Measurements from ENCODE around the gene CLTCL1.

CLTCL1 gene

DNA sequence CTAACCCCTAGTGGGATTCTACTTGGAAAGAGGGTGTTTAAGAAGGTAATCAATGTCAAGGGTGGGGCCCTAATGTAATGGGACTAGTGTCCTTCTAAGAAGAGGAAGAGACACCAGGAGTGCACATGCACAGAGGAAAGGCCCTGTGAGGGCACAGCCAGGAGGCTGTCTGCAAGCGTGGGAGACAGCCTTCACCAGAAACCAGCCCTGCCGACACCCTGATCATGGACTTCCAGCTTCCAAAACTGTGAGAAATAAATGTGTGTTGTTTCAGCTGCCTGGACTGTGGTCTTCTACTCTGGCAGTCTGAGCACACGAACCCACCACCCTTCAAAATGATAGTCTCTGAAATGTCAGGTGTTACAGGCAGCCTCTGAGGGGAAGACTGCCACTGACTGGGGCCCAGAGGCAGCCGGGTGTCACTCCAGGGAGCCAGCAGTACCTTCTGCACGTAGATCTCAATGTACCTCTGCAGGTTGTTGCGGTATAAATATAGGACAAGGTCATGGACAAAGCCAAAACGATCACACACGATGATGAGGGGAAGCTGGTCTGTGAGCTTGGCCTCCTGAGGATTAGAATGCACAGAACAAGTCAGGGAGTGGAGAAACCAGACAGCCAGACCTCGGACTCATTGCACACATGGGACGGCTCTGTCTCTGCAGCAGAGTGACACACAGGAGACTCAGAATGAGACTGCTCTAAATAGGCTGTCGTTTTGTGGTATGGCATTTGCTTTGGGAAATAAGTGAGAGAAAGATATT lies 69.1 kb downstream of the CLTCL1 start:
- DNase-seq (ENCODE audit: low read depth in 1 of 2, low spot score in 1 of 2), result no peak
- no peak overlapping the region for H3K4me3 ChIP-seq (replicated peaks; ENCODE audit: insufficient read depth, low read length)
- H3K27me3 ChIP-seq (ENCODE audit: insufficient read depth, poor library complexity, severe bottlenecking), result no peaks in the 10 kb centered on the region
- TF ChIP-seq SPI1 (IDR thresholded peaks at IDR 0.05; ENCODE audit: borderline replicate concordance, low read depth) (no peak), POLR2AphosphoS5 (IDR thresholded peaks at IDR 0.05; ENCODE audit: low read depth) (no peak), REST (IDR thresholded peaks at IDR 0.05; ENCODE audit: insufficient replicate concordance, low read depth) (no peak), GABPA (IDR thresholded peaks at IDR 0.05; ENCODE audit: low read depth) (no peak)
- TF ChIP-seq, protein P1, sequence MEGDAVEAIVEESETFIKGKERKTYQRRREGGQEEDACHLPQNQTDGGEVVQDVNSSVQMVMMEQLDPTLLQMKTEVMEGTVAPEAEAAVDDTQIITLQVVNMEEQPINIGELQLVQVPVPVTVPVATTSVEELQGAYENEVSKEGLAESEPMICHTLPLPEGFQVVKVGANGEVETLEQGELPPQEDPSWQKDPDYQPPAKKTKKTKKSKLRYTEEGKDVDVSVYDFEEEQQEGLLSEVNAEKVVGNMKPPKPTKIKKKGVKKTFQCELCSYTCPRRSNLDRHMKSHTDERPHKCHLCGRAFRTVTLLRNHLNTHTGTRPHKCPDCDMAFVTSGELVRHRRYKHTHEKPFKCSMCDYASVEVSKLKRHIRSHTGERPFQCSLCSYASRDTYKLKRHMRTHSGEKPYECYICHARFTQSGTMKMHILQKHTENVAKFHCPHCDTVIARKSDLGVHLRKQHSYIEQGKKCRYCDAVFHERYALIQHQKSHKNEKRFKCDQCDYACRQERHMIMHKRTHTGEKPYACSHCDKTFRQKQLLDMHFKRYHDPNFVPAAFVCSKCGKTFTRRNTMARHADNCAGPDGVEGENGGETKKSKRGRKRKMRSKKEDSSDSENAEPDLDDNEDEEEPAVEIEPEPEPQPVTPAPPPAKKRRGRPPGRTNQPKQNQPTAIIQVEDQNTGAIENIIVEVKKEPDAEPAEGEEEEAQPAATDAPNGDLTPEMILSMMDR (IDR thresholded peaks at IDR 0.05; ENCODE audit: insufficient read depth, low read length), result no peak
- no peak overlapping the region for H3K27ac ChIP-seq (replicated peaks)

DNA sequence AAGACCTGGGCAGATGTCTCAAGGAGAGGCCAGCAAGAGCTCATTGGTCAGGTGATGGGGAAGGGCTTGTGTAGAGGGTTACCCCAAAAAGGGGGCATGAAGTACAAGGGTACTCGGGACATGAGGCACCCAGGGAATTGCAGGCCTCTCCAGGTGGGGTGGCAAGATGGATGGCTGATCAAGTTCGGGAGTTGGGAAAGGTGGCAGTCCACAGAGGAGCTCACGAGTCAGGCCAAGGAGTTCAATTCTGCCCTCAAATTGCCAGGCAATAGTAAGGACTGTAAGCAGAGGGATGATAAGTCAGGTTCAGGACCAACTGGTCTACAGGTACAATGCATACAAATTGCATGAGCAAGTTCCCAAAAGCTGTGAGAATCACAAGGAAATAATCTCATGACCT lies 70.7 kb downstream of the CLTCL1 start:
- no peak for DNase-seq (ENCODE audit: low read depth in 1 of 2, low spot score in 1 of 2)
- no peak overlapping the region for H3K27ac ChIP-seq (replicated peaks)
- no peak overlapping the region for H3K4me3 ChIP-seq (replicated peaks; ENCODE audit: insufficient read depth, low read length)
- TF ChIP-seq REST (IDR thresholded peaks at IDR 0.05; ENCODE audit: insufficient replicate concordance, low read depth) (no peak), GABPA (IDR thresholded peaks at IDR 0.05; ENCODE audit: low read depth) (no peak), POLR2AphosphoS5 (IDR thresholded peaks at IDR 0.05; ENCODE audit: low read depth) (no peak), SPI1 (IDR thresholded peaks at IDR 0.05; ENCODE audit: borderline replicate concordance, low read depth) (no peak)
- TF ChIP-seq, protein P1 (IDR thresholded peaks at IDR 0.05; ENCODE audit: insufficient read depth, low read length), result no peak
- H3K27me3 ChIP-seq (ENCODE audit: insufficient read depth, poor library complexity, severe bottlenecking), result no peaks in the 10 kb centered on the region

DNA sequence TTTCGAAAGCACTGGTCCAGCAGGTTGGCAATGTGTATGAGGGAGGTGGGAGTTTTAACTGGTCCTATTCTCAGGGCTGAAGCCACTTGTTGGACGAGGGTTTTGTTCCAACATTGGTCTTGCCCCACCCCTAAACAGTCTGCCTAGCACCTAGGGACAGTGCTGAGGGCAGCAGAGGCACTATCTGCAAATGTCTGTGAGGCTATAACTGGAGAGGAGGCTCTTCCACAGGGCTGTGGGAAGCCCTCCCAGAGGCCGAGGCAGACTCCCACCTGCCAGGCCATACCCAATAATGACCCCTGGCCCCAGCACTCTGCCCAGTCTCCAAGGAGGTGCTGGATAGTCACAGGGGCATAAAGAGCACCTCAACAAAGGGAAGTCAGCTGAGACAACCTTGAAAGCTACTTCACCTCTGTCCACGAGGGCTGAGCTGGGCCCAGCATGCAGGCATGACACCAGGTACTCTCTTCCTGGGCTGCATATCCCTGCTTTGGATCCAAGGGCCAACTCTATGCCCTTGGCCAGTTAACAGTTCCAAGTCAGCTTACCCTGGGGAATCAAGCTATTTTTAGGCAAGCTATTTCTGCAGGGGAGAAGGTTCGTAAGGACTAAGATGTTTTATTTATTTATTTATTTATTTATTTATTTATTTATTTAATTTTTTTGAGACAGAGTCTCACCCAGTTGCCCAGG lies 72.8 kb downstream of the CLTCL1 start:
- no peak for DNase-seq (ENCODE audit: low read depth in 1 of 2, low spot score in 1 of 2)
- Histone ChIP-seq H3K27me3 (ENCODE audit: insufficient read depth, poor library complexity, severe bottlenecking) (no peaks in the 10 kb centered on the region), H3K27ac (replicated peaks) (no peak overlapping the region), H3K4me3 (replicated peaks; ENCODE audit: insufficient read depth, low read length) (no peak overlapping the region)
- TF ChIP-seq SPI1 (IDR thresholded peaks at IDR 0.05; ENCODE audit: borderline replicate concordance, low read depth) (no peak), POLR2AphosphoS5 (IDR thresholded peaks at IDR 0.05; ENCODE audit: low read depth) (peak; percentile 26; the same call in 1 of the 2 replicates)

- no peaks in the 10 kb centered on the region for H3K27me3 ChIP-seq (ENCODE audit: insufficient read depth, poor library complexity, severe bottlenecking)
- no peak for TF ChIP-seq REST (IDR thresholded peaks at IDR 0.05; ENCODE audit: insufficient replicate concordance, low read depth)
- TF ChIP-seq GABPA (IDR thresholded peaks at IDR 0.05; ENCODE audit: low read depth), result no peak
- no peak for TF ChIP-seq SPI1 (IDR thresholded peaks at IDR 0.05; ENCODE audit: borderline replicate concordance, low read depth)
- TF ChIP-seq, protein P1 (IDR thresholded peaks at IDR 0.05; ENCODE audit: insufficient read depth, low read length), result no peak
- TF ChIP-seq POLR2AphosphoS5 (IDR thresholded peaks at IDR 0.05; ENCODE audit: low read depth), result no peak
- DNase-seq (ENCODE audit: low read depth in 1 of 2, low spot score in 1 of 2), result no peak
- H3K4me3 ChIP-seq (replicated peaks; ENCODE audit: insufficient read depth, low read length), result no peak overlapping the region
- no peak overlapping the region for H3K27ac ChIP-seq (replicated peaks)
Measured at GRCh38 chr22:19216579-19216978, 74.9 kb downstream of the CLTCL1 start.
